A673 (cell line): ENCODE results near the gene MOCS1.

ENCODE experiments used
- CTCF ChIP-seq: fragments of 300-800, 200-600 bp; sonication (generic); conservative IDR thresholded peaks from 2 replicates; pipeline ENCODE4 v1.5.1; 2017; ENCODE audit warnings: low read depth, mild to moderate bottlenecking, antibody characterized with exemption, low read length, moderate library complexity, mixed read lengths
- EZH2 ChIP-seq: fragments of 200-600 bp; sonication (generic); IDR thresholded peaks from 2 replicates; pipeline ENCODE4 v1.6.1; 2017; ENCODE audit warnings: borderline replicate concordance, low read depth, mild to moderate bottlenecking, mixed read lengths, antibody characterized with exemption, low read length; ENCODE audit not compliant: poor library complexity, severe bottlenecking

- TF ChIP-seq EZH2 (no peak), CTCF (no peak)
These were observed 7.1 kb downstream of the MOCS1 start for GRCh38 chr6:39927159-39927558.
